Right lobe of liver (tissue), 4 donors: Measurements from ENCODE around the gene SNRNP27.
"Not testable (repeated sequence)": the region's sequence is repeated elsewhere in the genome, so short reads cannot be mapped to it uniquely, and the experiment has no call there.

Experiments
- CTCF ChIP-seq, 4 donors: fragments of 200-600 bp in 3 of 4; fragments of 450-650 bp in 1 of 4; IDR thresholded peaks; one replicate each; pipeline versions ENCODE4 v1.5.1 to v1.8.0; 2016 to 2022; ENCODE audit warnings: antibody characterized with exemption in 4 of 4, mild to moderate bottlenecking in 2 of 4
- POLR2A ChIP-seq: fragments of 450-650 bp; IDR thresholded peaks from one replicate; pipeline ENCODE4 v1.6.1; 2017; ENCODE audit warnings: antibody characterized with exemption, mild to moderate bottlenecking
- donor health status: DM: no; HTN: no; CAD: no.
- donor health status: DM: no; HTN: no; CAD: no.
- donor health status: DM: no; HTN: yes; CAD: no.

- not testable (repeated sequence) for TF ChIP-seq CTCF (IDR thresholded peaks at IDR 0.05); POLR2A
These were observed 825 bp upstream of the SNRNP27 start for GRCh38 chr2:69892838-69893424.
